Measurements from ENCODE around the gene ME1. TPM values are rescaled to one million over a fixed set of nuclear protein-coding genes. Genes with fewer than 3 reads are reported as not detected.

The ME1 gene
- total and polyA plus RNA-seq, 2 experiments from 2014 or later, result 19.0 to 19.7 TPM

DNA sequence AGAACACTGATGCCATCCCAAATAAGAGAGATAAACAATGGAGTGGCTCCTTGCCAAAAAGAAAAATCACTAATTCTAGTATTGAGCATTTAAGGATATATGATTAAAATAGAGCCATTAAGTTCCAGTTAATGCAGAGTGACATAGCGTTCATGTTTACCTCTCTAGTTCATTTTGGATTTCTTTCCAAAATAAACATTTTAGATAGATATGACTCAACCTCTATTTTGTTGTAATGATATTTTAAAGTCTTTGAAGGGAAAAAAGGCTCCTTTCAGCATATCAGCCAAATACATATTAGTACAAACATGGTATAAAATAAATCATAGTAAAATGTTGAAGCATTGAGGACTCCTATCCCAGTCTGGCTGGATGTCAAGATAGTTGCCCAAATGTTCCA, 204.3 kb downstream of the ME1 start:
- TF ChIP-seq EZH2phosphoT487 (IDR thresholded peaks at IDR 0.05; ENCODE audit: low read depth, severe bottlenecking, unreplicated experiment), result no peak
- TF ChIP-seq, protein P1, sequence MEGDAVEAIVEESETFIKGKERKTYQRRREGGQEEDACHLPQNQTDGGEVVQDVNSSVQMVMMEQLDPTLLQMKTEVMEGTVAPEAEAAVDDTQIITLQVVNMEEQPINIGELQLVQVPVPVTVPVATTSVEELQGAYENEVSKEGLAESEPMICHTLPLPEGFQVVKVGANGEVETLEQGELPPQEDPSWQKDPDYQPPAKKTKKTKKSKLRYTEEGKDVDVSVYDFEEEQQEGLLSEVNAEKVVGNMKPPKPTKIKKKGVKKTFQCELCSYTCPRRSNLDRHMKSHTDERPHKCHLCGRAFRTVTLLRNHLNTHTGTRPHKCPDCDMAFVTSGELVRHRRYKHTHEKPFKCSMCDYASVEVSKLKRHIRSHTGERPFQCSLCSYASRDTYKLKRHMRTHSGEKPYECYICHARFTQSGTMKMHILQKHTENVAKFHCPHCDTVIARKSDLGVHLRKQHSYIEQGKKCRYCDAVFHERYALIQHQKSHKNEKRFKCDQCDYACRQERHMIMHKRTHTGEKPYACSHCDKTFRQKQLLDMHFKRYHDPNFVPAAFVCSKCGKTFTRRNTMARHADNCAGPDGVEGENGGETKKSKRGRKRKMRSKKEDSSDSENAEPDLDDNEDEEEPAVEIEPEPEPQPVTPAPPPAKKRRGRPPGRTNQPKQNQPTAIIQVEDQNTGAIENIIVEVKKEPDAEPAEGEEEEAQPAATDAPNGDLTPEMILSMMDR (IDR thresholded peaks at IDR 0.05; ENCODE audit: poor library complexity), result no peak
- H3K9me2 ChIP-seq (replicated peaks; ENCODE audit: insufficient read depth), result no peaks in the 10 kb centered on the region
- no peak overlapping the region for H2AFZ ChIP-seq
- WGBS (ENCODE audit: low lambda C conversion rate, missing lambda C conversion rate), result 78% methylated on average over 1 of the region's 1 CpG
- no peak overlapping the region for H3K4me2 ChIP-seq
- H3K9me3 ChIP-seq (ENCODE audit: low read depth), result no peaks in the 10 kb centered on the region
- no peaks in the 10 kb centered on the region for H4K20me1 ChIP-seq (ENCODE audit: insufficient read depth, poor library complexity, severe bottlenecking)
- no peaks in the 10 kb centered on the region for H3K79me2 ChIP-seq
- no peak for DNase-seq (ENCODE audit: low spot score)
- H3K4me3 ChIP-seq, result no peak overlapping the region
- no peaks in the 10 kb centered on the region for H3K4me1 ChIP-seq (ENCODE audit: insufficient read depth)
- H3K27me3 ChIP-seq, result no peaks in the 10 kb centered on the region
- no peaks in the 10 kb centered on the region for H3K36me3 ChIP-seq (replicated peaks; ENCODE audit: insufficient read depth, low read depth)
- no peak overlapping the region for H3K27ac ChIP-seq

DNA sequence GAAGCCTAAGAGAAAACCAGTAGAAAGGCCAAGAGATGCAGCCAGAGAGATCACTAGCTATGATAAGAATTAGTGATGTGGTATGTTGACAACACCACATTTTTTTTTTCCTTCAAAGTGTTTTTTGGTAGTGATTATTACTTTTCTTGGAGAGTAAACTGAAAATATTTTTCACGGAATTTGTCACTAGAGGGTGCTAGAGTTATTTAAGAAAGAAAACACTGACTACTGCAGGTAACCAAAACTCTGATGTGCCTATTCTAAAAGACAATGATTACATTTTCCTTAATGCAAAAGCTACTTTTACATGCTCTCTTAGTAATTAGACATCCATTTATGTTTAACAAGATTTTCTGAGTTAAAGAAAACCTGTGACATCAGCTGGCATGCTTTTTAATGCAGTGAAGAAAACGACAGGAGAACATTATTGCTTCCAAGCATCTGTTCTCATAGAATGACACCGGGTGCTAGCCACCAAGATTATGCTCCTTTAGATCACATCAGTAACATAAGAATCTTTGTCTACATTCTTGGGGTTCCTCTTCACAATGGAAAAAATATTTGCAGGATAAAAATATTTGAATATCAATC, 208.9 kb downstream of the ME1 start:
- Histone ChIP-seq H4K20me1 (ENCODE audit: insufficient read depth, poor library complexity, severe bottlenecking) (no peaks in the 10 kb centered on the region), H3K36me3 (replicated peaks; ENCODE audit: insufficient read depth, low read depth) (no peaks in the 10 kb centered on the region), H3K27me3 (no peaks in the 10 kb centered on the region), H2AFZ (no peak overlapping the region), H3K4me1 (ENCODE audit: insufficient read depth) (no peaks in the 10 kb centered on the region), H3K4me2 (no peak overlapping the region), H3K27ac (no peak overlapping the region), H3K9me2 (replicated peaks; ENCODE audit: insufficient read depth) (no peaks in the 10 kb centered on the region), H3K9me3 (ENCODE audit: low read depth) (no peaks in the 10 kb centered on the region), H3K79me2 (no peaks in the 10 kb centered on the region), H3K4me3 (no peak overlapping the region)
- TF ChIP-seq EZH2 (IDR thresholded peaks at IDR 0.05; ENCODE audit: borderline replicate concordance) (no peak), EZH2phosphoT487 (IDR thresholded peaks at IDR 0.05; ENCODE audit: low read depth, severe bottlenecking, unreplicated experiment) (no peak)
- TF ChIP-seq, protein P1 (IDR thresholded peaks at IDR 0.05; ENCODE audit: poor library complexity), result peak; percentile 65
- DNase-seq (ENCODE audit: low spot score), result peak; percentile 72
- WGBS (ENCODE audit: low lambda C conversion rate, missing lambda C conversion rate), result 53% methylated on average over 3 of the region's 3 CpGs

DNA sequence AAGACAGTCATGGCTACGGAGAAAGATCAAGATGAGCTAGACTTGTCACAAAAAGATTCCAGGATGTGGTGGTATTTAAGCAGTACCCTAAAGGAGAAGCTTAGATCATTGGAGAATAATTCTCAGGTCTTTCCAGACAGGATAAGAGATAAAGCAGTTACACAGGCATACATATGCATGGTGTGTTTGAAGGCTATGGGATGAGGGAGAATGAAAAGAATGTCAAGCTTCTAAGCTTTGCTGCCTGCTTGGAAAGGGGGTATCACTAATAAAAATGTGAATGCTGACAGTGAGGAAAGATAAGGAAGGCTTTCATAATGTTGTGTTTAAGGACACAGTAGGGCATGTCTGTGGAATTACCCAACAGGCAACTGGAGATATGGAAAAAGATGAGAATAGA, 209.6 kb downstream of the ME1 start:
- TF ChIP-seq EZH2phosphoT487 (IDR thresholded peaks at IDR 0.05; ENCODE audit: low read depth, severe bottlenecking, unreplicated experiment), result no peak
- TF ChIP-seq, protein P1 (IDR thresholded peaks at IDR 0.05; ENCODE audit: poor library complexity), result no peak
- TF ChIP-seq EZH2 (IDR thresholded peaks at IDR 0.05; ENCODE audit: borderline replicate concordance), result no peak
- Histone ChIP-seq H2AFZ (no peak overlapping the region), H4K20me1 (ENCODE audit: insufficient read depth, poor library complexity, severe bottlenecking) (no peaks in the 10 kb centered on the region), H3K79me2 (no peaks in the 10 kb centered on the region), H3K4me3 (no peak overlapping the region), H3K4me1 (ENCODE audit: insufficient read depth) (no peaks in the 10 kb centered on the region), H3K27me3 (no peaks in the 10 kb centered on the region), H3K9me2 (replicated peaks; ENCODE audit: insufficient read depth) (no peaks in the 10 kb centered on the region), H3K4me2 (no peak overlapping the region), H3K9me3 (ENCODE audit: low read depth) (no peaks in the 10 kb centered on the region), H3K27ac (no peak overlapping the region), H3K36me3 (replicated peaks; ENCODE audit: insufficient read depth, low read depth) (no peaks in the 10 kb centered on the region)
- no peak for DNase-seq (ENCODE audit: low spot score)
- 74% methylated on average over 1 of the region's 1 CpG for WGBS (ENCODE audit: low lambda C conversion rate, missing lambda C conversion rate)

DNA sequence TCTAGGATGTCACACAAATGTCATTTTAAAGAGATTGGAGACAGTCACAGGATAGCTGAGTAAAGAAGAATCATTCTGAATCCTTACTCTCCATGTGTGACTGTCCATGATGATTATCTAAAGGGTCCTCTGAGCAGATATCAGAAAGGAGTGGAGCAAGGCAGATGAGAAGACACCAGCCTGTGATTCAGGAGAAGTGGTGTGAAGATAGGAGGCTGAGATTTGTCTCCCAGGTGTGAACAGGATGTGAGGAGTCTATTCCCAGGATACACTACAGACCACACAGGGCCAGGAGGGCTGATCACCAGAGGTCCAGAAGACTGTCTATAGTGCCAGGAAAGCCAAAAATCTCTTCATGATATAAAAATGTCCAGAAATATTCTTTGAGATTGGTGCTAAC, 210.7 kb downstream of the ME1 start:
- no peak overlapping the region for H2AFZ ChIP-seq
- no peaks in the 10 kb centered on the region for H3K9me2 ChIP-seq (replicated peaks; ENCODE audit: insufficient read depth)
- no peak overlapping the region for H3K4me3 ChIP-seq
- H4K20me1 ChIP-seq (ENCODE audit: insufficient read depth, poor library complexity, severe bottlenecking), result no peaks in the 10 kb centered on the region
- no peaks in the 10 kb centered on the region for H3K27me3 ChIP-seq
- TF ChIP-seq, protein P1 (IDR thresholded peaks at IDR 0.05; ENCODE audit: poor library complexity), result no peak
- TF ChIP-seq EZH2phosphoT487 (IDR thresholded peaks at IDR 0.05; ENCODE audit: low read depth, severe bottlenecking, unreplicated experiment), result no peak
- TF ChIP-seq EZH2 (IDR thresholded peaks at IDR 0.05; ENCODE audit: borderline replicate concordance), result no peak
- no peaks in the 10 kb centered on the region for H3K36me3 ChIP-seq (replicated peaks; ENCODE audit: insufficient read depth, low read depth)
- no peaks in the 10 kb centered on the region for H3K79me2 ChIP-seq
- H3K4me1 ChIP-seq (ENCODE audit: insufficient read depth), result no peaks in the 10 kb centered on the region
- no peak overlapping the region for H3K4me2 ChIP-seq
- no peak overlapping the region for H3K27ac ChIP-seq
- H3K9me3 ChIP-seq (ENCODE audit: low read depth), result no peaks in the 10 kb centered on the region
- DNase-seq (ENCODE audit: low spot score), result no peak
